C4-2B (cell line): ENCODE data around the gene NEDD4.

Experiments used
- CTCF ChIP-seq: fragments of 450-650 bp; conservative IDR thresholded peaks from 2 replicates; pipeline ENCODE4 v1.5.1; 2017; ENCODE audit warnings: mild to moderate bottlenecking
- ZFX ChIP-seq: fragments of 450-650 bp; IDR thresholded peaks from 2 replicates; pipeline ENCODE4 v1.6.1; 2017

- no peak for TF ChIP-seq CTCF
- TF ChIP-seq ZFX = no peak
These were observed 16.2 kb downstream of the NEDD4 start for GRCh38 chr15:55977231-55977630.
